GF-D8 (cell line): ENCODE data around the gene JAK1.
"Not testable (repeated sequence)": the region's sequence is repeated elsewhere in the genome, so short reads cannot be mapped to it uniquely, and the experiment has no call there.

Source experiments
- DNase-seq: peaks from one replicate; lab custom pipeline; 2025; lab: John Stamatoyannopoulos, UW

JAK1 gene

GRCh38 chr1:64839732-64840405, 126.5 kb downstream of the JAK1 start:
- DNase-seq: no peak

GRCh38 chr1:64839261-64839660, 127.1 kb downstream of the JAK1 start:
- DNase-seq: no peak

GRCh38 chr1:64838486-64838885, 127.9 kb downstream of the JAK1 start:
- DNase-seq: no peak

- no peak for DNase-seq
These were observed 129.5 kb downstream of the JAK1 start for GRCh38 chr1:64836802-64837201.

GRCh38 chr1:64834734-64835133, 131.6 kb downstream of the JAK1 start:
- no peak for DNase-seq

GRCh38 chr1:64830030-64830651, 136.2 kb downstream of the JAK1 start:
- no peak for DNase-seq

GRCh38 chr1:64829411-64830029, 136.8 kb downstream of the JAK1 start:
- no peak for DNase-seq

GRCh38 chr1:64828829-64829228, 137.5 kb downstream of the JAK1 start:
- DNase-seq: no peak

GRCh38 chr1:64826991-64827390, 139.4 kb downstream of the JAK1 start:
- no peak for DNase-seq

- DNase-seq: peak; percentile 45
These were observed 142.5 kb downstream of the JAK1 start for GRCh38 chr1:64823691-64824476.

GRCh38 chr1:64822621-64823020, 143.7 kb downstream of the JAK1 start:
- no peak for DNase-seq

GRCh38 chr1:64820572-64820971, 145.8 kb downstream of the JAK1 start:
- not testable (repeated sequence) for DNase-seq

GRCh38 chr1:64817364-64817763, 149.0 kb downstream of the JAK1 start:
- not testable (repeated sequence) for DNase-seq

- no peak for DNase-seq
These were observed 151.9 kb downstream of the JAK1 start for GRCh38 chr1:64814427-64814826.

- no peak for DNase-seq
These were observed 155.2 kb downstream of the JAK1 start for GRCh38 chr1:64811131-64811530.

- no peak for DNase-seq
These were observed 156.3 kb downstream of the JAK1 start for GRCh38 chr1:64810001-64810400.

- no peak for DNase-seq
These were observed 157.0 kb downstream of the JAK1 start for GRCh38 chr1:64809309-64809708.

GRCh38 chr1:64801851-64802523, 164.4 kb downstream of the JAK1 start:
- no peak for DNase-seq

- no peak for DNase-seq
These were observed 167.5 kb downstream of the JAK1 start for GRCh38 chr1:64798872-64799271.

- no peak for DNase-seq
These were observed 175.4 kb downstream of the JAK1 start for GRCh38 chr1:64790832-64791487.
